ENCODE data around the gene AATF. TPM values are rescaled to one million over a fixed set of nuclear protein-coding genes. Genes with fewer than 3 reads are reported as not detected.

The AATF gene
- polyA plus RNA-seq, 3 donors: 24.3 to 57.9 (median 41.1) TPM

DNA sequence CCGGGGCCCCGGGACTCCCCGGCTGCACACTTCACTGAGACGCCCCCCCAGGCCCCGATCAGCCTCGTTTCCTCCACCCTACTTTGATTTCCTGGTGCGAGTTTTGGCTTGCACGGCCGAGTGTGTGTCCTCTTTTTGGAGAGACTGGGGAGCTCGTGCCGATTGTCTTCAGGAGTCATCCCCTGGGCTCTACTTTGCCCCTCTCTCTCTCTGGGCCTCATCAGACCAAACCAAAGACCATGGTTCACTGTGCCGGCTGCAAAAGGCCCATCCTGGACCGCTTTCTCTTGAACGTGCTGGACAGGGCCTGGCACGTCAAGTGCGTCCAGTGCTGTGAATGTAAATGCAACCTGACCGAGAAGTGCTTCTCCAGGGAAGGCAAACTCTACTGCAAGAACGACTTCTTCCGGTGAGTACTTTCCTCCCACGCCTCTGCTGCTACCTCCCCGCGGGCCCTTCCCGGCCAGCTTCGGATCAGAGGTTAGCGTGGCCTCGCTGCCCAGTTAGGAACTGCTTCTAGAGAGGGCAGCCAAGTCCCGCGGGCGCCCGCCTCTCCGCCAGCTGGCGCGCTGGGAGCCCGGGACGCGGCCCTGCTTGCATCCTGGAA, 10.7 kb upstream of the AATF start:
- H3K27ac ChIP-seq (ENCODE audit: low read depth in 1 of 2, low read length in 2 of 2): no peak overlapping the region
- H3K4me2 ChIP-seq (replicated peaks; ENCODE audit: extremely low read depth, low read length, poor library complexity, severe bottlenecking): peak overlapping the region; percentile 70
- Mint-ChIP-seq H3K36me3 (peaks cover 29 to 30% of the 10 kb centered on the region in 2 donors), H3K4me1 (peaks cover 69% of the 10 kb centered on the region), H3K27me3 (ENCODE audit: low read depth in 3 of 3) (peaks cover 91 to 100% (median 99%) of the 10 kb centered on the region in 3 donors), H3K27ac (no peak overlapping the region), H3K4me3 (peak overlapping the region; percentile 69 to 89), H3K9me3 (peaks cover 0 to 67% (median 47%) of the 10 kb centered on the region in 7 donors)
- DNase-seq: no peak
- TF ChIP-seq, protein P1, sequence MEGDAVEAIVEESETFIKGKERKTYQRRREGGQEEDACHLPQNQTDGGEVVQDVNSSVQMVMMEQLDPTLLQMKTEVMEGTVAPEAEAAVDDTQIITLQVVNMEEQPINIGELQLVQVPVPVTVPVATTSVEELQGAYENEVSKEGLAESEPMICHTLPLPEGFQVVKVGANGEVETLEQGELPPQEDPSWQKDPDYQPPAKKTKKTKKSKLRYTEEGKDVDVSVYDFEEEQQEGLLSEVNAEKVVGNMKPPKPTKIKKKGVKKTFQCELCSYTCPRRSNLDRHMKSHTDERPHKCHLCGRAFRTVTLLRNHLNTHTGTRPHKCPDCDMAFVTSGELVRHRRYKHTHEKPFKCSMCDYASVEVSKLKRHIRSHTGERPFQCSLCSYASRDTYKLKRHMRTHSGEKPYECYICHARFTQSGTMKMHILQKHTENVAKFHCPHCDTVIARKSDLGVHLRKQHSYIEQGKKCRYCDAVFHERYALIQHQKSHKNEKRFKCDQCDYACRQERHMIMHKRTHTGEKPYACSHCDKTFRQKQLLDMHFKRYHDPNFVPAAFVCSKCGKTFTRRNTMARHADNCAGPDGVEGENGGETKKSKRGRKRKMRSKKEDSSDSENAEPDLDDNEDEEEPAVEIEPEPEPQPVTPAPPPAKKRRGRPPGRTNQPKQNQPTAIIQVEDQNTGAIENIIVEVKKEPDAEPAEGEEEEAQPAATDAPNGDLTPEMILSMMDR (IDR thresholded peaks at IDR 0.05): no peak
- peaks cover 62 to 73% of the 10 kb centered on the region in 2 donors for H3K4me1 ChIP-seq (ENCODE audit: control insufficient read depth in 1 of 2, insufficient read depth in 2 of 2, low read length in 2 of 2)
- H3K79me2 ChIP-seq (ENCODE audit: insufficient read depth, low read length): no peaks in the 10 kb centered on the region
- H2AFZ ChIP-seq (ENCODE audit: insufficient read depth, low read depth, low read length, poor library complexity, severe bottlenecking): peak overlapping the region; percentile 40
- peak overlapping the region in 1 of 3 experiments; percentile 65 for H3K4me3 ChIP-seq (replicated peaks in 1 of 3; ENCODE audit: low read depth in 2 of 3, low read length in 3 of 3)
- 3% methylated on average over 36 of the region's 36 CpGs for WGBS (ENCODE audit: insufficient coverage)
- intact Hi-C loops (cut with micrococcal nuclease): loop anchor here in 1 of 2 donors (10.0 kb wide), 1 partner anchor 1443 kb away; no protein-coding TSS in a partner anchor
- peaks cover 3 to 85% of the 10 kb centered on the region in 2 donors for H3K9me3 ChIP-seq (replicated peaks in 1 of 2; ENCODE audit: control insufficient read depth in 1 of 2, insufficient read depth in 1 of 2, low read length in 2 of 2)
- H3K9ac ChIP-seq (ENCODE audit: insufficient read depth, low read length, poor library complexity, severe bottlenecking): no peak overlapping the region
- no peaks in the 10 kb centered on the region for H4K20me1 ChIP-seq (ENCODE audit: insufficient read depth, low read length)
- H3K36me3 ChIP-seq (replicated peaks in 1 of 2; ENCODE audit: control insufficient read depth in 1 of 2, insufficient read depth in 2 of 2, low read length in 2 of 2): no peaks in the 10 kb centered on the region
- H3K27me3 ChIP-seq (ENCODE audit: control insufficient read depth in 2 of 2, insufficient read depth in 2 of 2, low read length in 2 of 2): peaks cover 92 to 99% of the 10 kb centered on the region in 2 donors

GRCh38 chr17:36938566-36939051, 10.1 kb upstream of the AATF start:
- Histone ChIP-seq H3K4me3 (replicated peaks in 1 of 3; ENCODE audit: low read depth in 2 of 3, low read length in 3 of 3) (no peak overlapping the region), H3K9ac (ENCODE audit: insufficient read depth, low read length, poor library complexity, severe bottlenecking) (no peak overlapping the region), H2AFZ (ENCODE audit: insufficient read depth, low read depth, low read length, poor library complexity, severe bottlenecking) (peak overlapping the region; percentile 8), H3K27ac (ENCODE audit: low read depth in 1 of 2, low read length in 2 of 2) (no peak overlapping the region), H3K27me3 (ENCODE audit: control insufficient read depth in 2 of 2, insufficient read depth in 2 of 2, low read length in 2 of 2) (peaks cover 92 to 99% of the 10 kb centered on the region in 2 donors), H3K9me3 (replicated peaks in 1 of 2; ENCODE audit: control insufficient read depth in 1 of 2, insufficient read depth in 1 of 2, low read length in 2 of 2) (peaks cover 3 to 83% of the 10 kb centered on the region in 2 donors), H3K36me3 (replicated peaks in 1 of 2; ENCODE audit: control insufficient read depth in 1 of 2, insufficient read depth in 2 of 2, low read length in 2 of 2) (no peaks in the 10 kb centered on the region), H3K4me1 (ENCODE audit: control insufficient read depth in 1 of 2, insufficient read depth in 2 of 2, low read length in 2 of 2) (peaks cover 57 to 71% of the 10 kb centered on the region in 2 donors), H3K4me2 (replicated peaks; ENCODE audit: extremely low read depth, low read length, poor library complexity, severe bottlenecking) (no peak overlapping the region), H3K79me2 (ENCODE audit: insufficient read depth, low read length) (no peaks in the 10 kb centered on the region), H4K20me1 (ENCODE audit: insufficient read depth, low read length) (no peaks in the 10 kb centered on the region)
- peaks cover 28 to 29% of the 10 kb centered on the region in 2 donors for H3K36me3 Mint-ChIP-seq
- peaks cover 0 to 69% (median 45%) of the 10 kb centered on the region in 7 donors for H3K9me3 Mint-ChIP-seq
- DNase-seq: no peak
- H3K27me3 Mint-ChIP-seq (ENCODE audit: low read depth in 3 of 3): peaks cover 91 to 100% (median 99%) of the 10 kb centered on the region in 3 donors
- intact Hi-C loops (cut with micrococcal nuclease): loop anchor here in 1 of 2 donors (10.0 kb wide), 1 partner anchor 1444 kb away; no protein-coding TSS in a partner anchor
- H3K4me1 Mint-ChIP-seq: peaks cover 68% of the 10 kb centered on the region
- TF ChIP-seq, protein P1 (IDR thresholded peaks at IDR 0.05): no peak
- H3K27ac Mint-ChIP-seq: no peak overlapping the region
- 3% methylated on average over 25 of the region's 25 CpGs for WGBS (ENCODE audit: insufficient coverage)
- H3K4me3 Mint-ChIP-seq: peak overlapping the region in 1 of 2 donors; percentile 89
